Activated CD8-positive, alpha-beta memory T cell treated with anti-CD3 and anti-CD28 coated beads, Interleukin-2, amount 50 U/mL, for 48 hours (primary cell): ENCODE results near the gene MYPN.
A peak's percentile ranks its signal among the peaks of the same experiment; 100 is the strongest.
"Not testable (repeated sequence)": the region's sequence is repeated elsewhere in the genome, so short reads cannot be mapped to it uniquely, and the experiment has no call there.

ENCODE experiments used
- DNase-seq: peaks from one replicate; pipeline ENCODE4 v3.0.0-alpha.2; 2020

The MYPN gene

DNA sequence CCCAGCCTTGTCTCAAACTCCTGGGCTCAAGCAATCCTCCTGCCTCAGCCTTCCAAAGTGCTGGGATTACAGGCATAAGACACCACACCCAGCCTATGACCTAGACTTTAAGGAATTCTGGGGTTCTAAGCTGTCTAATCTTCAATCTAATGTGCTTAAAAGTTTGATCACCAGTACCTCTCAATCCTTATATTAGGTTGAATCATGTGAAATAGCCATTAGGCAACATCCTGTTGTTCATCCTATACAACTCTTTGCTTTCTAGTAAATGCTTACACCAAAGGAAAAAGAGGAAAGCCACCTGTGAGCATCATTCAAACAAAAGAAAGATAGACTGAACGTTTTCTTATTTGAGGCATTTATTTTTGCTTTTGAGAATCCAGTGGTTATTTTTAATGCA, 66.7 kb downstream of the MYPN start:
- no peak for DNase-seq

- no peak for DNase-seq
Observed at GRCh38 chr10:68176797-68177196, 67.5 kb downstream of the MYPN start.

- DNase-seq: no peak
Observed at GRCh38 chr10:68178592-68178991, 69.3 kb downstream of the MYPN start.

- no peak for DNase-seq
Observed at GRCh38 chr10:68179016-68179415, 69.7 kb downstream of the MYPN start.

- DNase-seq: no peak
Observed at GRCh38 chr10:68180490-68180889, 71.2 kb downstream of the MYPN start.

DNA sequence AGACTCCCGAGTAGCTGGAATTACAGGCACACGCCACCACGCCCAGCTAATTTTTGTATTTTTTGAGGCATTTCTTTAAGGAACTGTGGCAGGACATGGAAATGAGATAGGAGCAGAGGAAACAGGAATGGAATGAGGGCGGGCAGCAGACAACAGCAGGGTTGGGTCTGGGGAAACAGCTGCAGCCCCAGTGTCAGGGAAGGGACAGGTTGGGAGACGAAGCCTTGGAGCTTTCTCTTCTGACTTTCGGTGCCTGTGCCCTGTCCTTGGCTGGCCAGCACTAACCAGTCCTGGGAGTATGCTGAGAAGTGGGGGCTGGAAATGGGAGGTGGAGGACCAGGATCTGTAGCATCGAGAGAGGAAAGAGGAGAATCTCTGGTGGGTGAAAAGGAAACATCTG, 75.3 kb downstream of the MYPN start:
- no peak for DNase-seq

DNA sequence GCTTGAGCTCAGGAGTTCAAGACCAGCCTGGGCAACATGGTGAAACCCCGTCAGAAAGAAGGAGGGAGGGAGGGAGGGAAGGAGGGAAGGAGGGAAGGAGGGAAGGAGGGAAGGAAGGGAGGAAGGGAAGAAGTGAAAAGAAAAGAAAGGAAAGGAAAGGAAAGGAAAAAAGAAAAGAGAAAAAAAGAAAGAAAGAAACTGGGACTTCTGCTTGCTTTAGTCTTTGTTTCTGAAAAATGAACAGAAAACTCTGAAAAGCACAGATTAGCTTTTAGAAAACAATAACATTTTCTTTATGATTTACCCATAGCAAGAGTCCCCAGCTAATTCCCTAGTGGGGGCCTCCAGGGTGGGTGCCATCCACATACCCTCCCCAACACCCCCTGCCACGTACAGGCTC, 75.8 kb downstream of the MYPN start:
- no peak for DNase-seq

- DNase-seq: no peak
Observed at GRCh38 chr10:68188835-68189234, 79.5 kb downstream of the MYPN start.

DNA sequence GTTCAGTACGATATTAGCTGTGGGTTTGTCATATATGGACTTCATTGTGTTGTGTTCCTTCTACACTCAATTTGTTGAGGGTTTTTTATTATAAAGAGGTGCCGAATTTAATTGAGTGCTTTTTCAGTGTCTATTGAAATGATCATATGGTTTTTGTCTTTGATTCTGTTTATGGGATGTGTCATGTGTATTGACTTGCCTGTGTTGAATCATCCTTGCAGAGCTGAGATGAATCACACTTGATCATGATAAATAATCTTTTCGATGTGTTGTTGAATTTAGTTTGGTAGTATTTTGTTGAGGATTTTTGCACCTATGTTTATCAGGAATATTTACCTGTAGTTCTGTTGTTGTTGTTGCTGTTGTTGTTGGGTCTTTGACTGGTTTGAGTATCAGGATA, 82.8 kb downstream of the MYPN start:
- DNase-seq: no peak

DNA sequence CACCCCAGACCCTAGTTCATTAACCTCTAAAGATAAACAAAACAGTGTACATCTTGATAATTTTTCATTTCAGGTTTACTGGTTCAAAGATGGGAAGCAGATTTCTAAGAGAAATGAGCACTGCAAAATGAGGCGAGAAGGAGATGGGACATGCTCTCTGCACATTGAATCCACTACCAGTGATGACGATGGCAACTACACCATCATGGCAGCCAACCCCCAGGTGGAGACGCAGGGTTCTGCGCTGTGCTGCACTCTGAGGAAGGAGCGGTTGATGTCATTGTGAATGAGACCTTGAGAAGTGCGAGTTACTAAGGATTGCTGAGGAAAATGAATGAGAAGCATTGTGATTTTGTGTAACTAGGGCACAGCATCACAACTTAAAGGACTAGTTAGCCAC, 85.0 kb downstream of the MYPN start:
- DNase-seq: no peak

GRCh38 chr10:68195776-68196175, 86.5 kb downstream of the MYPN start:
- not testable (repeated sequence) for DNase-seq

DNA sequence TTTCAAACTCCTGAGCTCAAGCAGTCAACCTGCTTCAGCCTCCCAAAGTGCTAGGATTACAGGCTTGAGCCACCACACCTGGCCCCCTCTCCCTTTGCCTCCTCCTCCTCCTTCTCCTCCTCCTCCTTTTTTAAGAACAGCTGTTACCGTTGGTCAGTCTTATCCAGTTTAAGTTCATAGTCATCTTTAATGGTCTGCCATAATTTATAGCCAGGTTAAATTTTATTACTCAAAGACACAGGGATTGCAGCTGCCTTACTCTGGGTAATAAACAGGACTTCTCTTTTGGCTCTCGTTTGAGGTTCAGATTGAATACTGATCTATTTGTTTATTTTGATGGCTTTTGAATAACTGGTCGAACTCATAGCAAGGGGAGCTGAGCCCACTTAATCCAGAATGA, 87.4 kb downstream of the MYPN start:
- DNase-seq: no peak

GRCh38 chr10:68202960-68203353, 93.7 kb downstream of the MYPN start:
- no peak for DNase-seq

DNA sequence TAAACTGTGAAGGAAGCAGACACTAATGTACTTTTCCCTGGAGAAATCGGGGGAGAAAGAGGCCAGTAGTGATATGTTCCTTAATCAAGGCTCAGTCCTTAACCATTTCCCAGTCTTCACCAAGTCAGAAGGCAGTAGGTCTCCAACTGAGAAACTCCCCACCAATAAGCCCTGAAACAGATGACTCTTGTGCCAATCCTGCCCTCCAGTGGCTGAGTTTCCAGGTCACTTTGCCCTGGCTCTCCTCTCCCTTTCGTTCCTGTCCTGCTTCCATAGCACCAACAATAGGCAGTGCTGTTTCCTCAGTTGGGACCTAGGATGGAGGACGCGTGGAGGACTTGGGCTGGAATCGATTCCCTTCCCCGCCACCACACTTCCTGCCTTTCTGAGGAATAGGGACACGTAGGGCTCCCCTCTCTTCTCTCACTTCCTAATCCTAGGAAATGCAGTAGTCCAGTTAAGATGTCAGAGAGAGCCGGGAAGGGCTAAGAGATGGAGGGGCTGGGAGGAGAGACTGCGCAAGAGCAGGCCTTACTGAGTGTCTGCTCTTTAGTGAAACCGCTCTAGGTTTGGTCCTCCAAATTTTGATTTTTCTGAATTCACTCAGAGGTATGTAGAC, 99.2 kb downstream of the MYPN start:
- no peak for DNase-seq

GRCh38 chr10:68211669-68212068, 102.4 kb downstream of the MYPN start:
- DNase-seq: no peak

- DNase-seq: no peak
Observed at GRCh38 chr10:68212721-68213352, 103.5 kb downstream of the MYPN start.

GRCh38 chr10:68218786-68219185, 109.5 kb downstream of the MYPN start:
- no peak for DNase-seq

- no peak for DNase-seq
Observed at GRCh38 chr10:68221196-68221595, 111.9 kb downstream of the MYPN start.

DNA sequence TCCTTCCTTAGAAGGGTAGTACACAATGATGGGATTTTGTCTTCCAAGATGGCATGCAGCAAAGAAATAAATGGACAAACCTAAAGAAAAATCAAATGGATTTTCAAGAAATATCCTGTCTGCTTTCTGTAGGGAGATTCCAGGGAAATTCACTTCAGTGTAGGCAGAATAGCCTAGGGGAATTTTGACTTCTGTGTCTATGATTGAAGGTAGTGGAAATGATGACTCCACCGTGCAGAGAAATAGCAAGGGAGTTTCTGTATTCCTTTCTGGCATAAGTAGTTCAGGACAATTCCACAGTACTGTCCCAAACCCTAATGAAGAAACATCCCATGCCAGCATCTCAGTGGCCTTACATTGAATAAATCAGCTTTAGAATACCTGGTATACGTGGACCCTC, 113.1 kb downstream of the MYPN start:
- DNase-seq: no peak

DNA sequence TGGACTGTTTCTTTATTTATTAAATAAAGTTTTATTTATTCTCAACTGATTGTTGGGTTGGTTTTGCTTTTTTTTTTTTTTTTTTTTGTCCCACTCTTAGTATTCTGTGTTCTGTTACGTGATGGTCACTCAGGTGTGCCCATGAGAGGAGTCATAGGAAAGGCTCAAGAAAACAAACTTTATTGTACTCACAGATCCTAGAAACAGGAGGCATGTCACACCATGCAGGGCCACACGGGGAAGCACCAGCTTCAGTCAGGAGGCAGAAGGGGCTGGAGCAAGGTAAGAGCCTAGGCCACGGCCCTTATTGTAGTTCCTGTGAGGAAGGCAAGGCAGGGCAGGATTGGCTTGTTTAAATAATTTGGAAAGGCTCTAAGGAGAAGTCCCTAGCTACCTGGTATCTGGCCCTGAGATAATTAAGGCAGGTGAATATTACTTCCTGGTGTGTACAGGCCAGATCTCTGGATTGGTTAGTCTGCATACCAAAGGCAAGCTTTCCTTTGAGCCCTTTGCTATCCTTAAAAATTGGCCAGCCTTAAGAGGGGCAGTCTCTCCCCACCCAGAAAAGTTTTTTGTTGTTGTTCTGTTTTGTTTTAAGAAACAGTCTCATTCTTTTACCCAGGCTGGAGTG, 114.4 kb downstream of the MYPN start:
- DNase-seq: no peak

DNA sequence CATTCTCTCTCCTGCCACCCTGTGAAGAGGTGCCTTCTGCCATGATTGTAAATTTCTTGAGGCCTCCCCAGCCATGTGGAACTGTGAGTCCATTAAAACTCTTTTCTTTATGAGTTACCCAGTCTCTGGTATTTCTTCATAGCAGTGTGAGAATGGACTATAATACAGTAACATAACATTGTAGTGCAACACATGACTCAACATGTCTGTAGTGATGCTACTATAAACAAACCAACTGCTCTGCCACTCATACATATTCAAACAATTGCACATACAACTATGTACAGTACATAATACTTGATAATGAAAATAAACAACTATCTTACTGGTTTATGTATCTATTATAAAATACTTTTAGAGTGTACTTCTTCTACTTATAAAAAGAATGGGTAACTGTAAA, 115.5 kb downstream of the MYPN start:
- DNase-seq: no peak

DNA sequence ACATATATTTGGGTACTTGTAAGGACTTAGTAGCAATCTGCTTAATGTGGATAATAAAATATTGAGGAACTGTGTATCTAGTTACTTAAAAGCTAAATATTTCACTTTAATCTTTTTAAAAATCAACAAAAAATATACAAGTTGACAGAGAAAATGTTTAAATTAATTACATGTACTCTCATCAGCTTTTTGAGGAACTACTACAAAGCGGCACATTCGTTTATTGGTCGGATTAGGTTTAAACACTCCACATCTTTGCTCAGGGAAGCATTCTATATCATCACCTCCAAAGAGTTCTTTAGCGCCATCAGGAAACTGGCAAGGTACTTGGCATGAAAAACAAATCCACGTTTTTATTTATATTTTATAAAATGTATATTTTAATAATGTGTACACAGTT, 121.0 kb downstream of the MYPN start:
- DNase-seq: no peak

DNA sequence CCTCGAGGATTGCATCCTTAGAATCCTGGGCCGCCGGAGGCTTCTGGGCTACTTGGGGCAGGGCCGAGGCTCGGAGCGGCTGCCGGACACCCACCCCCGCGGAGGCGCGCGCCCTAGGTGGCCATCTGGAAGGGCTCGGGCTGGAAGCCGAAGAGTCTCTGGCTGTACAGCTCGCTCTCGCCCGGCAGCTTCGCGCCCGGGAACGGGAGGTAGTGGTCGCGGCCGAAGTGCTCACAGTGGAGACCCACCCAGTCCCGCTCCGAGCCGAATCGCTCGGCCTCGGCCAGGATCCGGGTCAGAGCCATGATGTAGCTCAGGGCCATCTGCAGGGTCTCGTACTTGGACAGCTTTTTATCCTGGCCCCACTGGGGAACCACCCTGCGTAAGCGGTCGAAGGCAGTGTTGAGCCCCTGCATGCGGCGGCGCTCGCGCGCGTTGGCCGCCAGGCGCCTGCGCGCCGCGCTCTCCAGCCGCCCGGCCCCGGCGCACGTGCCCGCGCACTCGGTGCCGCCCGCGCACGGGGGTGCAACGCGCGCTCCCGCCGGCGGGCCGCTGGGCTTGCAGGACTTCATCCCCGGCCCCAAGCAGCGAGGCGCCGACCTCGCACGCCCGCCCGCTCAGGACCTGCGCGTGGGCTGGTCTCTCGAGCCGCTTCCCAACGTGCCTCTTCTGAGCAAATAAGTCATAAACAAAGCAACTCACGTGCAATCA, 122.0 kb downstream of the MYPN start:
- peak; percentile 74 for DNase-seq

DNA sequence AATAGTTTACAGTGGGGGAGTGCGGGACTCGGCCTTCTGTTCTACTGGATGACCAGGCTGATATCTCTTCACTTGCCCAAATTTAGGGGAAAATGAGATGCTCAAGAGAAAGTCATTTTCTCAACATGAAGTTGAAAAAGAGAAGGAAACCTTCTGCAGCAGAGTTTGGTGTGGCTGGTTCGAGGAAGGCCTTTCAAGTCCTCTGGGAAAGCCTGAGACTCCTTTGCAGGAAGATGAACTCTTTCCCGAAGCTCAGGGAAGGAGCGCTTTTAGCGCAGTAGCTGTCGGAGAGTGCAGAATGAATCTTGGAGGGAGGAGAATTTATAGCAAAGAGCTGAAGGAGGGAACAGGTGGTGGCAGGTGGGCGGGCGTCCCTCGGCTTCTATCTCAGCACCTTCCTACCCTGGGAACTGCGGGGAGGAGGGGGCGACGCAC, 122.5 kb downstream of the MYPN start, which contains the start of gene ATOH7:
ATOH7 (minus strand) TSS at position 297 of the 435 bp plus-strand sequence. CDS start 436 bp downstream, outside the sequence.
- no peak for DNase-seq
